ENCODE data around the gene MSH4. TPM values are rescaled to one million over a fixed set of nuclear protein-coding genes. Genes with fewer than 3 reads are reported as not detected.

Gene MSH4
- total RNA-seq, 2 experiments from 2014 or later = 0.25 to 0.31 TPM

DNA sequence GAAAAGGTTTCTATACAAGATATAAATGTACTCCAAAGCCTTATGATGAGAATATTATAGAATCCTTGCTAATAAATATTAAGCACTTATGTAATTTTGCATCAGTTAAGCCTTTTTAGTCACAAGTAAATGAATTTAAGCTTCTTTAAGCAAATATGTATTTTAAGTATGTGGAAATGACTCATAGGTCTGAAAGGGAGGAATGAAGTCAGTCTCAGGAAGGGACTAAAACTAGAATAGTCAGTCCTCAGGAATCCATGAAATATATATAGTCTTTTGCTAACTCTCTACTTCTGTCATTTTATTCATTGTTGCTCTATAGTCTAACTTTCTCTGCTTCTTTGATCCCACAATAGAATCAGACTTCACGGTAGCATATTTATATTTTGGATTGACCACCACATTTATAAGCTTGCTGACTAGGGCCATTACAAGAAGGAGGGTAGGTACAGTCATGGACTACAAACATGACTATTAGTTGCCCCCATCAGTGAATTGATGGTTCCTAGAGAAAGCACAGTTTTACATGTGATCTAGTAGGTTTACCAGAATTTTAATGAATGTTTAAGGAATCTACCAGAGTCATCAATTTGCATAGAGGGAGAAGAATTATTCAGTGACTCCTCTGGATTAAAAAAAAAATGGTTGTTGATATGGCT is 30.9 kb upstream of the MSH4 start:
- CTCF ChIA-PET = no interaction called here
- intact Hi-C loops (cut with DNase I, micrococcal nuclease) = no loop called here
- Mint-ChIP-seq H3K27me3 (no peaks in the 10 kb centered on the region), H3K27ac (no peak overlapping the region), H3K36me3 (ENCODE audit: low read depth) (peaks cover 18% of the 10 kb centered on the region), H3K9me3 (no peaks in the 10 kb centered on the region), H3K4me1 (ENCODE audit: low read depth) (no peaks in the 10 kb centered on the region), H3K4me3 (no peak overlapping the region)
- Histone ChIP-seq H3K27ac (ENCODE audit: low read depth in 1 of 2, low read length in 2 of 2) (no peak overlapping the region), H3K36me3 (ENCODE audit: insufficient read depth, low read length) (peaks cover 5% of the 10 kb centered on the region), H3K27me3 (ENCODE audit: control insufficient read depth in 1 of 2, insufficient read depth in 2 of 2, low read length in 2 of 2) (no peaks in the 10 kb centered on the region), H3K4me3 (ENCODE audit: low read length) (no peak overlapping the region), H3K4me1 (ENCODE audit: insufficient read depth, low read length) (no peaks in the 10 kb centered on the region), H3K9me3 (ENCODE audit: control insufficient read depth in 1 of 2, insufficient read depth in 1 of 2, low read length in 2 of 2) (no peaks in the 10 kb centered on the region)
- POLR2A ChIA-PET = no interaction called here
- ATAC-seq (ENCODE audit: poor library complexity) (no peak), DNase-seq (no peak)
- TF ChIP-seq, protein P1, sequence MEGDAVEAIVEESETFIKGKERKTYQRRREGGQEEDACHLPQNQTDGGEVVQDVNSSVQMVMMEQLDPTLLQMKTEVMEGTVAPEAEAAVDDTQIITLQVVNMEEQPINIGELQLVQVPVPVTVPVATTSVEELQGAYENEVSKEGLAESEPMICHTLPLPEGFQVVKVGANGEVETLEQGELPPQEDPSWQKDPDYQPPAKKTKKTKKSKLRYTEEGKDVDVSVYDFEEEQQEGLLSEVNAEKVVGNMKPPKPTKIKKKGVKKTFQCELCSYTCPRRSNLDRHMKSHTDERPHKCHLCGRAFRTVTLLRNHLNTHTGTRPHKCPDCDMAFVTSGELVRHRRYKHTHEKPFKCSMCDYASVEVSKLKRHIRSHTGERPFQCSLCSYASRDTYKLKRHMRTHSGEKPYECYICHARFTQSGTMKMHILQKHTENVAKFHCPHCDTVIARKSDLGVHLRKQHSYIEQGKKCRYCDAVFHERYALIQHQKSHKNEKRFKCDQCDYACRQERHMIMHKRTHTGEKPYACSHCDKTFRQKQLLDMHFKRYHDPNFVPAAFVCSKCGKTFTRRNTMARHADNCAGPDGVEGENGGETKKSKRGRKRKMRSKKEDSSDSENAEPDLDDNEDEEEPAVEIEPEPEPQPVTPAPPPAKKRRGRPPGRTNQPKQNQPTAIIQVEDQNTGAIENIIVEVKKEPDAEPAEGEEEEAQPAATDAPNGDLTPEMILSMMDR (IDR thresholded peaks at IDR 0.05) = no peak

DNA sequence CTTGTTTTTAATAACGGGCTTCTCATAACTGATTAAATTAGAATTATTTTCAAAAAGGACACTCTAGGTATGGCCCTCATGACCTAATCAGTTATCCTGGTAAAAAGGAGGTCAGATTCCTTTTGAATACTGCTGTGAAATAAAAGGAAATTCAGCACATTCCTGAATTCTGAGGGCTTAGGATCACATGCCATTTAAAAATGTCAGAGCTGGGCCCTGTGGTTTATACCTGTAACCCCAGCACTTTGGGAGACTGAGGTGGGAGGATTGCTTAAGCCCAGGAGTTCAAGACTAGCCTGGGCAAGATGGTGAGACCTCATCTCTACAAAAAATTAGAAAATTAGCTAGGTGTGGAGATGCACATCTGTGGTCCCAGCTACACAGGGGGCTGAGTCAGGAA is 28.7 kb upstream of the MSH4 start:
- peaks cover 4% of the 10 kb centered on the region for H3K27me3 Mint-ChIP-seq
- Histone ChIP-seq H3K27me3 (ENCODE audit: control insufficient read depth in 1 of 2, insufficient read depth in 2 of 2, low read length in 2 of 2) (no peaks in the 10 kb centered on the region), H3K9me3 (ENCODE audit: control insufficient read depth in 1 of 2, insufficient read depth in 1 of 2, low read length in 2 of 2) (no peaks in the 10 kb centered on the region), H3K4me1 (ENCODE audit: insufficient read depth, low read length) (no peaks in the 10 kb centered on the region), H3K36me3 (ENCODE audit: insufficient read depth, low read length) (no peaks in the 10 kb centered on the region), H3K27ac (ENCODE audit: low read depth in 1 of 2, low read length in 2 of 2) (no peak overlapping the region), H3K4me3 (ENCODE audit: low read length) (no peak overlapping the region)
- H3K4me1 Mint-ChIP-seq (ENCODE audit: low read depth) = no peaks in the 10 kb centered on the region
- no peak for ATAC-seq (ENCODE audit: poor library complexity)
- no peak overlapping the region for H3K27ac Mint-ChIP-seq
- no peak overlapping the region for H3K4me3 Mint-ChIP-seq
- POLR2A ChIA-PET = no interaction called here
- intact Hi-C loops (cut with DNase I, micrococcal nuclease) = no loop called here
- H3K36me3 Mint-ChIP-seq (ENCODE audit: low read depth) = peaks cover 6% of the 10 kb centered on the region
- no peaks in the 10 kb centered on the region for H3K9me3 Mint-ChIP-seq
- DNase-seq = no peak
- TF ChIP-seq, protein P1 (IDR thresholded peaks at IDR 0.05) = no peak
- CTCF ChIA-PET = interaction anchor here (1.3 kb wide), 1 partner anchor 23 kb away, joined by 3 read pairs; no protein-coding TSS in a partner anchor

DNA sequence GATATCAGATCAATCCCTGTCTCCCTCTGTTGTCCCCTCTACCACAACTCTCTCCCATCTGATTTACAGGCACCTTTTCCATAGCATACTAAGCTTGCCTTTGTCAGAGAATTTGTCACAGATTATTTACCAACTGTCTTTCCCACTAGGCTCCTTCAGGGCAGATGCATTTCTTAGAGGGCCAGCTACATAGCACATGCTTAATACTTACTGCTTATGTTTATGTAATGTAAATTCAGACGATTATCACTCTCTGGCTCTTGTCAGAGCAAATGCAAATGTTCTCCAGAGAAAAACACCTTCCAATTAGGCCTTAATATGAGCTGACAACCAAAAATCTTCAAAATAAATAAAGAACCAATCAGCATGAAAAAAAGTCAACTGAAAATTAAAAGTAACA is 25.9 kb upstream of the MSH4 start:
- POLR2A ChIA-PET = no interaction called here
- peaks cover 2% of the 10 kb centered on the region for H3K9me3 Mint-ChIP-seq

More for the DNA sequence above, 25.9 kb upstream of the MSH4 start:
- CTCF ChIA-PET = no interaction called here
- no peaks in the 10 kb centered on the region for H3K27me3 ChIP-seq (ENCODE audit: control insufficient read depth in 1 of 2, insufficient read depth in 2 of 2, low read length in 2 of 2)
- ATAC-seq (ENCODE audit: poor library complexity) (no peak), DNase-seq (no peak)
- H3K4me3 Mint-ChIP-seq = no peak overlapping the region
- TF ChIP-seq, protein P1 (IDR thresholded peaks at IDR 0.05) = no peak
- peaks cover 4% of the 10 kb centered on the region for H3K27me3 Mint-ChIP-seq
- no peaks in the 10 kb centered on the region for H3K36me3 ChIP-seq (ENCODE audit: insufficient read depth, low read length)
- intact Hi-C loops (cut with DNase I, micrococcal nuclease) = no loop called here
- no peak overlapping the region for H3K27ac ChIP-seq (ENCODE audit: low read depth in 1 of 2, low read length in 2 of 2)
- no peaks in the 10 kb centered on the region for H3K4me1 Mint-ChIP-seq (ENCODE audit: low read depth)
- H3K4me3 ChIP-seq (ENCODE audit: low read length) = no peak overlapping the region
- no peaks in the 10 kb centered on the region for H3K4me1 ChIP-seq (ENCODE audit: insufficient read depth, low read length)
- H3K9me3 ChIP-seq (ENCODE audit: control insufficient read depth in 1 of 2, insufficient read depth in 1 of 2, low read length in 2 of 2) = no peaks in the 10 kb centered on the region
- no peak overlapping the region for H3K27ac Mint-ChIP-seq
- no peaks in the 10 kb centered on the region for H3K36me3 Mint-ChIP-seq (ENCODE audit: low read depth)

All from CD4-positive, alpha-beta T cell (primary cell).